Ecto neural progenitor cell (in vitro differentiated cells): ENCODE results near the gene LTF.
A peak's percentile ranks its signal among the peaks of the same experiment; 100 is the strongest.
"Not testable (repeated sequence)": the region's sequence is repeated elsewhere in the genome, so short reads cannot be mapped to it uniquely, and the experiment has no call there.

Source experiments
- DNase-seq: peaks from one replicate; pipeline ENCODE4 v3.0.0-alpha.2; 2018; ENCODE audit warnings: low spot score

LTF gene

DNA sequence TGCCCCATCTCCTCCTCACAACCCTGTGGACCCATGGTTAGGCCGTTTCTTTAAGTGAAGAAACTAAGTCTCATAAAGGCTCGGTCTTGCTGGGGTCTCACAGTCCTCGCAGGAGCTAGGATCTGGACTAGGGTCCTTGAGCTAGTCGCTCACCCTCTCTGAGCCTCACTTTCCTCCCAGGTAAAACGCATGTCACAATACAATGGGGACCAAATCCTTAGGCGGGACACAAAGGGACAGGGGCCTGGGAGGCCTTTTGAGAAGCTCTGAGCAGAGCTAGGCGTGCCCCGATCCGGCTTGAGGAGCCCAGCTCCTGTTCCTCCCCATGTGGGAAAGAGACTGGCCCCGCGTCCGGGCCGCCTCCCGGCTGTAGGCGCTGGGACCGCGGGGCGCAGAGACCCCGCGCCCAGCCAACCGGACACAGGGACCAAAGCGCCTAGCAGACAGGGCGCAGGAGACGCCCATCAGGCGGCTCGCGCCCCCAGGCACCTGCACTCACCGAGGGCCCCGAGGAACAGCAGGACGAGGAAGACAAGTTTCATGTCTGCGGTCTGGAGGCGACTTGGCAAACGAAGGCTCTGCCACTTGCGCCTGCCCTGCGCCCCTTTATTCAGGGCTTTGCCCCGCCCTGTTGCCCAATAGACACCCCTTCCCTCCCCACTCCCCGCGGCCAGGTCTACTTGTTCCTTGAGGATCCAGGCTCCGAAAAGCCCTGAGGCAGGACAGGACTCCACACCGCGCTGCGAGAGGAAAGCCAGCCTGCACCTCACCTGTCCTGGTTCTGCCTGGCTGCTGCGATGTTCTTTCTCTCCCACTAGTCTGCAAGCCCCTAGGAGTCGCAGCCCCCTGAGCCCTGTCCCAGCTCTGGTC, at the start of gene LTF:
Gene LTF, minus strand, starts transcription at position 580 of the 870 bp plus-strand sequence. Its CDS starts 38 bp downstream, at position 542.
- DNase-seq = peak; percentile 45

DNA sequence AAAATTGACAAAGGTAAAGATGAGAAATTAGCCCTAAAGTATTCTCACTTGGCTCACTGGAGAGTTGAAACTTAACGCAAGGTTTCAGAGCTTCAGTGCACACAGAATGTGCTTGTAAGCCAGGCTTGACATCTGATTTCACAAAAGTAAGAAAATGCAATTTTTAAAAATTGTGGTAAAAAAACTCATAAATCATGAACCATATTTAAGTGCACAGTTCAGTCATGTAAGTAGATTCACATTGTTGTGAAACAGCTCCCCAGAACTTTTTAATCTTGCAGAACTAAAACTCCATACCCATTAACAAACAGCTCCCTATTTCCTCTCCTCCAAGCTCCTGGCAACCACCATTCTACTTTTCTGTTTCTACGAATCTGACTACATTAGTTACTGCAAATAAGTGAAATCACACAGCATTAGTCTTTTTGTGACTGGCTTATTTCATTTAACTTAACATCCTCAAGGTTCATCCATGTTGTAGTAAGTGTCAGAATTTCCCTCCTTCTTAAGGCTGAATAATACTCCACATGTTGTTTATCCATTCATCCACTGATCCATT, 47.6 kb upstream of the LTF start:
- no peak for DNase-seq

DNA sequence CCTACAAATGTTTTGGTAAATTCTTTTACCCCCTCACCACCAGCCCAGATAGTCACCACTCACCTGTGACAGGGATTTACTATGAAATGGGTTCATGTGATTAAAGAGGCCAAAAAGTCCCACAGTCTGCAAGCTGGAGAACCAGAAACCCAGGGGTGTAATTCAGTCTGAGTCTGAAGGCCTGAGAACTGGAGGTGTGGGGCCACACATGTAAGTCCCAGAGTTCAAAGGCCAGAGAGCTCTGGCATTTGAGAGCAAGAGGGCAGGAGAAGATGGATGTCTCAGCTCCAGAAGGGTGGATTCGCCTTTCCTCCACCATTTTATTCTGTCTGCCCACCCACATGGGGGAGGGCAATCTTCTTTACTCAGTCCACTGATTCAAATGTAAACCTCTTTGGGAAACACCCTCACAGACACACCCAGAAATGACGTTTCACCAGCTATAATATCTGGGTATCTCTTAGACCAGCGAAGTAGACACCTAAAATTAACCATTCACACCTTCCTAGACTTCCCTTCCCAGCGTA, 45.0 kb upstream of the LTF start:
- no peak for DNase-seq

DNA sequence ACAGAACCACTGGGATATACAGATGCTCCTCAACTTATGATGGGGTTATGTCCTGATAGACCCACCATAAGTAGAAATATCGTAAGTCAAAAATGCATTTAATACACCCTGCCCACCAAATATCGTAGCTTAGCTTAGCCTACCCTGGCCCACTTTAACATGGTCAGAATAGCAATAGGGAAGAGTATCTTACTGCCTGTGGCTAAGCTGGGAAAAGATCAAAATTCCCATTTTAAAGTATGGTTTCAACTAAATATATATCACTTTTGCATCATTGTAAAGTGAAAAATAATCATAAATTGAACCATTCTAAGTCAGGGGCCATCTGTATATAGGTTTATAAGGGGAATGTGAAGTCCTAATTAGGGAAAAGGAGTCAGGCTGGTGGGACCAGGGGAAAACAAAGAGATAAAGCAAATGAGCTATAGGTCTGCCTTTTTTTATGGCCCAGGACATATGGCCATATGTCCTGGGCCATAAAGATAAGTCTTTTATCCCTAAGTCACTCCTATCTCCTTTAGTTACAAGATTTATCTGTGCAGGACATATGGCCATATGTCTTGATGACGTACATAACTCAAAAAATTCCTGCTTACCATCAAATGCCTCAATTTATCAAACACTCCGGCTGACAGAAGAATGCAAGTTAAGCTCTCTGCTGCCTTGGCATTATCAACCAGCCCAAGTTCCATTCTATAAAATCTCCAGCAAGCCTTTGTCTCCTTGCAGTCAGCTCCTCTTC, 44.3 kb upstream of the LTF start:
- DNase-seq = no peak

DNA sequence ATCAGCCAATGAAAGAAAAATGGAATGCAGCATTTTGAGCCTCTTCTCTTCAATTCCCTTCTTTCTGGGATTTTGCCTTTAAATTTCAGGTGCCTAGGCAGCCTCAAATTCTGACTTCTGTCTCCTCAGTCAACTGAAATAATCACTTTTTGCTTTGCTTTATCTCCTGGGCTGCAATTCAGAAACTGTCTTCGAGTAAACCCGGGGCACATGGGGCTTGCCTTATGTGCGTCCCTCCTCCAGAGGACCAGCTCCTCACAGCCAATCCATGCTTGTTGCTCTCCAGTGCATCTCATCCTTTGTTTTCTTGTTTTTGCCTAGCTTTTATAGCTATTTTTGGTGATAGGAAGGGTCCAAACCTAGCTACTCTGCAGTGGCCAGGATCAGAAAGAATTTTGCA, 41.8 kb upstream of the LTF start:
- no peak for DNase-seq

DNA sequence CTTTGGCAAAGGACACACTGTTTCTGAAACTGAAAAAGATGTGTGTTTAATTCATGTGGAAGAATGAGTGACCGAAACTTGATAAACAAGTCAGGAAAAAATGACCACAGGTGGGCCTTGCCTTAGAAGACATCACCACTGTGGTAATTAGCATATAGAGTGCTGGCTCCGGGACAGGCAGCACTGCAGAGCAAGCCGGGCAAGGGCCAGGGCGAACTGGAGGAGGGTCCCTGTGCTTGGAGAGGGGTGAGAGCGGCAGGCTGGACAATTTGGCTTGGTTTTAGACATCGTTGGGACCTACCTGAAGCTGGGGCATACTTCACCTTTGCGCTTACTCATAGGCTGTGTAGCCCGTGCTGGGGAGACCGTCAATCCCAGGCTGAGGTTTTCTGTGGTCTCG, 41.2 kb upstream of the LTF start:
- DNase-seq = no peak

DNA sequence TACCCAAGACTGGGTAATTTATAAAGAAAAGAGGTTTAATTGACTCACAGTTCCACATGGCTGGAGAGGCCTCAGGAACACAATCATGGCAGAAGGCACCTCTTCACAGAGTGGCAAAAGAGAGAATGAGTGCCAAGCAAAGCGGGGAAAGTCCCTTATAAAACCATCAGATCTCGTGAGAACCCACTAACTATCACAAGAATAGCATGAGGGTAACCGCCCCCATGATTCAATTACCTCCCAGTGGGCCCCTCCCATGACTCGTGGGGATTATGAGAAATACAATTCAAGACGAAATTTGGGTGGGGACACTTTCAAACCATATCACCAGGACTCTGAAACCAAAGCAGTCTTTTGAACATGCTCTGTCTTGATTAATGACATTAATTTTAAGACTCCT, 40.1 kb upstream of the LTF start:
- DNase-seq = no peak

DNA sequence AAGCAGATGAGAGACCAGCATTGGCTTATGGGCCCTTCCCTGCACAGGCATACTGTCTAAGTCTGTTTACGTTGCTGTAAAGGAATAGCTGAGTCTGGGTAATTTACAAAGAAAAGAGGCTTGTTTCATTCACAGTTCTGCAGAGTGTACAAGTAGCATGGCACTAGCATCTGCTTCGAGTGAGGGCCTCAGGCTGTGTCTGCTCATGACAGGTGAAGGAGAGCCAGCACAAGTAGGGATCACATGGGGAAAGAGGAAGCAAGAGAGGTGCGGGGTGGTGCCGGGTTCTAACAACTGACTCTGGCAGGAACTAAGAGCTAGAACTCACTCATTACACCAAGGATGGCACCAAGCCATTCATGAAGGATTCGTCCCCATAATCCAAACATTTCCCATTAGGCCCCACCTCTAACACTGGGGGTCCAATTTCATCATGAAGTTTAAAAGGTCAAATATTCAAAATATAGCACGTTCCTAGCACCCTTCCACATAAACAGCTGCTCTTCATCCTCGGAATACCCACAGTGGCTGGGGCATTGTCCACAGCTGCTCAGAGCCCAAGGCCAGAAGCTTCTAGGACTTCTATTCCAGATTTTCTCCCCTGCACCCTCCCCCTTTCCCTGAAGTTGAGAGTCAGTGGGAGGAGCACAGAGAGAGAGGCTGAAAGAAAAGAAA, 38.6 kb upstream of the LTF start:
- DNase-seq = no peak

DNA sequence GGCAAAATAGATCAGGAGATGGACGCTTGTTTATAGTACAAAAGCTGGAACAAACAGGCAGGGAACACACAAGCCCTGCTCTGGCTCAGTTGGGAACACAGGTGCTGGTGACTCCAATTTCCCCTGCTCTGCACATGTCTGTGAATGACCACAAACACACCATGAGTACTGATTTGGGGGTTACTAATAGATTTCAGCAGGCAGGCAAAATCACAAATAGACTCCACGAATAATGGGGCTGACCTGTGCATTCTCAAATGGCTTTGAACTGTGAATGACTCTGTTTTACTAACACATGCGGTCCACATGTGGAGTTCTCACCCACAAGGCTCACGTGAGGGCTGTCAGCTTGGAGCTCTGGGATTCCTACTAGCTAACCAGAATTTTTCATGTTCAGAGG, 37.0 kb upstream of the LTF start:
- no peak for DNase-seq

DNA sequence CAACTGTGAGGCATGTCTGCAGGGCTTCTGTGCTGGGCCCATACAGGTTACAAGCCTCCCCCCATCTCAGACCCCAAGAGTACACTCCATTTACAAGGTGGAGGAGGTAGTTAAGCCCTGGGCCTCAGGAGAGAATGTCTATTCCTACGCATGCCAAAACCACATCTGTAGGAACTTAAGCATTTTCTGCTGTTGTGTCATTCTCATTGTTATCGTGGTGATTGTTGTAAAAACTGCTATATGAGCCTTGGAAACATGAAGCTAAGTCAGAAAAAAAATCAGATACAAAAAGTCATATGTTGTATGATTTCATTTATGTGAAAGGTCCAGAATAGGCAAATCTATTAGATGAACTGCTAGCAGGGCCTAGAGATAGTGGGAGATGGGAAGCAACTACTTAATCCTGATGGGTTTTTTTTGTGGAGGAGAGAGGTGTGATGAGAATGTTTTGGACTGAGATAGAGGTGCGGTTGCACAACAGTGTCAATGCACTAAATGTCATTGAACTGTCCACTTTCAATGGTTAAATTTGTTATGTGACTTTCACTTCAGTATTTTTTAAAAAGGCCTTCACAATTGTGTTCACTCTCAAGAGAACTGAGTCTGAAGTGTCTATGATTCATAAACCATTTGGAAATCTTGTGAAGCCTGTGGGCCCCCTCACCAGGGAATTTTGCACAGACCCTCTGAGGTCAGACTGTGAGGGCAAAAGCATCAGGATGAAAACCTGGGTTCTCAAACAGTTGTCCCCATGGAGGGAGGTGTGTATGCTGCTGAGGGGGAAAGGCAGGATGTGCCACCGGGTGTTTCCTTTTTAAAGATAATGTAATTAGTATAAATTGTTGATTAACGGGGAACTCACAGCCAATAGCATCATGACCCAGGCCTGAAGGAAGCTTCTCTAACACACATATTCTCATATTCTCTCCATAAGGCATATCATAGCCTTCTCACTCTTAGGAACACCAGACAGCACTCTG, 36.2 kb upstream of the LTF start:
- no peak for DNase-seq

DNA sequence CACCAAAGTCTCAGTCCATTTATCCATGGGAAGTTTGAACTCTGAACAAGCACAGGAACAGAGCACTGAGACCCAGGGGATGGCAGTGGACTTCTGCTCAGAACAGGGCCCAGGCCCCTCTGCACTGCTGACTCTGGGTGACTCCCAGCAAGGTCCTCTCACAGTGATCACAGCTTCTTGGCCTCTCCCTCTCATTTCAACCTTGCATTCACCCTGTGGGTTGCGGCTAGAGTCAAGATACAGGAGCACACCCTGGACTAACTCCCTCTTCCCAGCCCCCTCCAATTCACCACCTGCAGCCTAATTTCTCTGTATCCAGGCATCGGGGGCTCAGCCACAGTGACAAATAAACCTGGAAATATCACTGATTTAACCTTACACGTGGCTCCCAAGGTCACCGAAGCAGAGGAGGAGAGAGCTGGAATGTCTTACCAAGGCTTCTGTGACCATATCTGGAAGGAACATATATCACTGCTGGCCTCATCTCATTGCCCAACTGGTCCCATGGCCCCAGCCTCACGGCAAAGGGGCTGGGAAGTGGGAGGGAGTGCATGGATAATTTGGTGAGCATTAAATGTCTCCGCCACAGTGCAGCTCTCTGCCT, 34.3 kb upstream of the LTF start:
- DNase-seq = no peak

DNA sequence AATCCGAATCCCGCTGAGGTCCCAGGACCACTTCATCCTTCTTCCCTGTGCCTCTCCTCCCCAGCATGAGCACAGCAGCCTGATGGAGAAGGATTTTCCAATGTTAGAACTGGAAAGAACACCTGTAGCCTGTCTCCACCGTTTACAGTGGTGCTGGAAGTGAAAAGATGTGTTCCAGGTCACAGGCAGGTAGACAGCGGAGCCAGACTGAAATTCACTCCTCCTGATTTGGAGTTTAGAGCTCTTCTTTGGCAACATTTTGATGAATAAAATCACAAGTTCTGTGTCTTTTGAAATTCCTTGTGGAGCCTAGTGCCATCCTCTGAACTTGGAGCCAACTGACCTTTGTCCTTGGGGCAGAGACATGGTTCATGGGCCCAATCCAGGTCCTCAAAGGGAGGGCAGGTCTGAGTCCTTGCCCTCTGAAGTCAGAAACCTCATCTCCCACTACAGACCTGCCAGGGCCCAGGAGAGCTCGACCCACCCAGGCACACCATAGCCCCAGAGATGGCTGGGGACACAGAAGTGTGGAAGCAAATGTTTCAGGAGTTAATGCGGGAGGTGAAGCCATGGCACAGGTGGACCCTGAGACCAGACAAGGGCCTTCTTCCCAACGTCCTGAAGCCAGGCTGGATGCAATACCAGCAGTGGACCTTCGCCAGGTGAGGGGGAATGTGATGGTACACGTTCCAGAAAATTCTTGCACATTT, 33.0 kb upstream of the LTF start, which contains the start of gene RTP3:
Gene RTP3, plus strand, starts transcription at position 421 of the 710 bp plus-strand sequence. Its CDS starts 87 bp downstream, at position 508.
- DNase-seq = no peak

DNA sequence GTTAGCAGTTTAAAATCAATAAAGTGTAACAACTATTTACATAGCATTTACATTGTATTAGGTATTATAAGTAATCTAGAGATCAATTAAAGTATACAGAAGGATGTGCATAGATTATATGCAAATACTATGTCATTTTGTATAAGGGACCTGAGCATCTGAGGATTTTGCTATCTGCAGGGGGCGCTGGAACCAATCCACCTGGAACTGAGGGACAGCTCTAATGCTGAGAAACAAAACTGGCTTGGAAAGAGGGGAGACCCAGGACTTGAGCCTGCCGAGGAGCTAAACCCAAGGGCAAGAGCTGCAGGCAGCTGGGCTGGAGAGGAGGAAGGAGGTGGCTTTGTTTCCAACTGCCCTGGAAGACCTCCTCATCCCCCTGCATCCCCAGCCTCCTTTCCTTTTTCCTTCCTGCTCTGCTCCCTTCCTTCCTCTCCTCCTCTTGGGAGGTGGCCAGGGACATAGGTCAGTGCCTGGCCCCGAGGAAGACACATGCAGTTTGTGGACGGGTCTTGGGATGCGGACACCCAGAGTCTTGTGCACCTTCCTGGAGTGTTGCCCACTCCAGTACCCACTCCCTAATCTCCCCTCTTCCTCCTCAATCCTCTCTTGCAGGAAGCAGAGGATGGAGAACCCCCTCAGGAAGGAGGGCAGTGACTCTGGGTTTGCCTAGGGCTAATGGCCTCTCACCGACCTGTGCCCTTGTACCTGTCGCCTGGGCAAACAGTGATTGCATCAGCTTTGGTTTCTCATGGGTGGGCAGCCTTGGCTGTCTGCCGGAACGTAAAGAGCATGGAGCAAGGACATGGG, 32.2 kb upstream of the LTF start:
- no peak for DNase-seq

DNA sequence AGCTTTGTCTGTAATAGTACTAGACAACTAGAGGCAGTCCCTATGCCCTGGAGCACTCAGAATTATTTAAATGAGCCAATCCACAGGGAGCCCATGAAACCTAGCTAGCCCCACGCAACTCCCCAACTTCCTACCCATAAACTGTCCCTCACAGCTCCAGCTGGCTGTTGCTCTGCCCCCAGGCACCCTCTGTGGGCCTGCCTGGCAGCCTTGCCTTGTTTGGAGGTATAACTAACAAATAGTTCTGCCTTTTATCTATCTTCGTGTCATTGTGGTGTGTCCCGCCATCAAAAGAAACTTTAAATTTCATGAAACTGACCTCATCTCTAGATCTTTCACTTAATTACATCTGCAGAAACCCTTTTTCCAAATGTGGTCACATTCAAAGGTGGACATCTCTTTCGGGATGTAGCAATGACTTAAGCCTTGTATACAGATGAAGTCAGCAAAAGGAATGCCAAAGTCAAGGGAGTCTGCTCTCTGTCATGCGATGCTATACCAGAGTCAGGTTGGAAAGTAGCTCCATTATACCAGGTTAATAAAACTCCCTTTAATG, 31.3 kb upstream of the LTF start:
- no peak for DNase-seq

DNA sequence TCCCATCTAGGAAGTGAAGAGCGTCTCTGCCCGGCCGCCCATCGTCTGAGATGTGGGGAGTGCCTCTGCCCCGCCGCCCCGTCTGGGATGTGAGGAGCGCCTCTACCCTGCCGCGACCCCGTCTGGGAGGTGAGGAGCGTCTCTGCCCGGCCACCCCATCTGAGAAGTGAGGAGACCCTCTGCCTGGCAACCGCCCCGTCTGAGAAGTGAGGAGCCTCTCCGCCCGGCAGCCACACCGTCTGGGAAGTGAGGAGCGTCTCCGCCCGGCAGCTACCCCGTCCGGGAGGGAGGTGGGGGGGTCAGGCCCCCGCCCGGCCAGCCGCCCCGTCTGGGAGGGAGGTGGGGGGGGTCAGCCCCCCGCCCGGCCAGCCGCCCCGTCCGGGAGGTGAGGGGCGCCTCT, 29.8 kb upstream of the LTF start:
- not testable (repeated sequence) for DNase-seq

DNA sequence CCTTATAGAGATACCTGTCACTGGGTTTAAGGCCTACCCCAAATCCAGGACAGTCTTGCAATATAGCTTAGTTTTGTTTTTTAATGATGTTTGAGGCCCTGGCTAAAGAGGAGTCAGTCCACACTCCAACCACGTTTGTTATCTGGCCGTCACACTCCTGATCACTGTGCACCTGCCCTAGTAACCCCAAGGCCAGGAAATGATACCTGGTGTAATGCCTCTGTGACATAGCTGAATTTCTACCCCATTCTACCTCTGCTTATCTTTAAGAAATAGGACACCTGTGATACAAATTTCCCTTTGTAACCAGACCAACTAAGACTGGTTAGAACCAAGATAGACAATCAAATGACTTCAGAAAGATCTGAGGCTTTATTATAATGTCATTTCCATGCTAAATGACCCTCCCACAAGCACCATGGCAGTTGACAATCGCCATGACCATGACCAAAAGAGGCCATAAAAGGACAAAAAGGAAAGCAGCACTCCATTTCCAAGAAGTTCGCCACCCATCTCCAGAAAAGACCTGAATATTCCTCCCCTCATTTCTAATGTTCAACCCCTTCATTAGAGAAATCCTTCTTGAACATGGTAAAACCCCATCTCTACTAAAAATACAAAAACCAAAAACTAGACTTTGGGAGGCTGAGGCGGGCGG, 28.3 kb upstream of the LTF start:
- DNase-seq = no peak

DNA sequence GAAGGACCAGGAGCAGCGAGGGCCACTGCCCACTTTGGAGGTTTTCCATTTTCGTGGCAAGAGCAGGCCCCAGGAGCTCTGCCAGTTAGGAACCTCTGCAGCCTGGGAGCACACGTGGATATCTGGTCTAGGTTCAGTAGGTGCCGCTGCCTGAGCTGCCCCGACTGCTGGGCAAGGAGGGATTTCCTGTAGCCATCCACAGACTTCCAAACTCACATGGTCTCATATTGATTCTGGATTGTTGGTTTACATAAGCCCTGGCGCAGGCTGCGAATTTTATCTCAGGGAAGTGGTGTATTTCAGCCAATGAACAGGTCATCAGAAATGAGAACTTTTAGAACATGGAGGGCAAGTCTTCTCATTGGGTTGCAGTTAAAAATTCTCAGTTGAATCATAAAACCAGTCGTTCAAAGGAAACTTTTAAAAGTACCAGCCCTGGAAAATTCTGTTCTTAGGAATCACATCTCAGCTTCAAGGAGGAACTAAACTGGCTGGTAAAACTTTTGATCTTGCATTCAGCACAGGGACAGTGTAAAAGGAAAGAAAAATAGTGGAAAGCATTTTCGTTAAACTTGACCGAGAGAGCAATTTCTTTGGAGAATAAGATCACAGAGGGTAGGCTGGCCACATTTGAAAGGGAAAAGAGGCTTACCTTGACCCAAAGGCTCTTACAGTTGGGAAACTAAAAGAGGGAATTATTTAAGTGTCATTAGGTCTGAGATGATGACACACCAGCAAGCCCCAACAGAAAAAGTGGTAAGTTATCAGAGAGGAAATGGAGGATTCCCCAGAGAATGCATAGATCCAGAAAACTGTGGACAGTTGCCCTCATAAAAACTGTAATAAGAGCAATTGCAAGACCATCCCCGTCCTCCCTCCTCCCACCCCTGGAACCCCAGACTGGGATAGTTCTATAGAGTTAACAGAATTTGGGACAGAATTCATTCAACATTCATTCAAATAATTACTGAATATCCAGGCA, 26.7 kb upstream of the LTF start:
- no peak for DNase-seq
